NCI-H82 (cell line): Measurements from ENCODE around the gene AFG1L.
"Not testable (repeated sequence)": the region's sequence is repeated elsewhere in the genome, so short reads cannot be mapped to it uniquely, and the experiment has no call there.

Experiments used
- DNase-seq: peaks from one replicate; lab custom pipeline; 2025; lab: John Stamatoyannopoulos, UW

Gene AFG1L

GRCh38 chr6:108518714-108519576, 224.1 kb downstream of the AFG1L start:
- peak; percentile 60 for DNase-seq

GRCh38 chr6:108521616-108522107, 226.8 kb downstream of the AFG1L start:
- no peak for DNase-seq

GRCh38 chr6:108523697-108524096, 228.8 kb downstream of the AFG1L start:
- DNase-seq = no peak

- DNase-seq = no peak
These were observed 229.8 kb downstream of the AFG1L start for GRCh38 chr6:108524528-108525248.

GRCh38 chr6:108526739-108527174, 231.9 kb downstream of the AFG1L start:
- peak; percentile 59 for DNase-seq

- no peak for DNase-seq
These were observed 234.0 kb downstream of the AFG1L start for GRCh38 chr6:108528878-108529277.

GRCh38 chr6:108531332-108531731, 236.5 kb downstream of the AFG1L start:
- DNase-seq = peak; percentile 41

- no peak for DNase-seq
These were observed 240.4 kb downstream of the AFG1L start for GRCh38 chr6:108535114-108535742.

GRCh38 chr6:108535920-108536535, 241.2 kb downstream of the AFG1L start:
- not testable (repeated sequence) for DNase-seq

GRCh38 chr6:108541843-108542759, 247.2 kb downstream of the AFG1L start:
- peak; percentile 90 for DNase-seq

GRCh38 chr6:108543175-108543940, 248.5 kb downstream of the AFG1L start:
- DNase-seq = no peak

GRCh38 chr6:108544606-108545005, 249.8 kb downstream of the AFG1L start:
- DNase-seq = no peak

- DNase-seq = no peak
These were observed 251.5 kb downstream of the AFG1L start for GRCh38 chr6:108546079-108547049.

- no peak for DNase-seq
These were observed 254.4 kb downstream of the AFG1L start for GRCh38 chr6:108549241-108549640.

- no peak for DNase-seq
These were observed 254.9 kb downstream of the AFG1L start for GRCh38 chr6:108549741-108550140.

GRCh38 chr6:108550256-108550655, 255.4 kb downstream of the AFG1L start:
- no peak for DNase-seq

GRCh38 chr6:108555399-108556052, 260.7 kb downstream of the AFG1L start:
- no peak for DNase-seq

- DNase-seq = no peak
These were observed 261.4 kb downstream of the AFG1L start for GRCh38 chr6:108556250-108556649.
